ENCODE results near the gene RNLS. TPM values are rescaled to one million over a fixed set of nuclear protein-coding genes. Genes with fewer than 3 reads are reported as not detected.

RNLS gene
- total RNA-seq, 2 experiments from 2014 or later = 1.3 to 2.2 TPM

DNA sequence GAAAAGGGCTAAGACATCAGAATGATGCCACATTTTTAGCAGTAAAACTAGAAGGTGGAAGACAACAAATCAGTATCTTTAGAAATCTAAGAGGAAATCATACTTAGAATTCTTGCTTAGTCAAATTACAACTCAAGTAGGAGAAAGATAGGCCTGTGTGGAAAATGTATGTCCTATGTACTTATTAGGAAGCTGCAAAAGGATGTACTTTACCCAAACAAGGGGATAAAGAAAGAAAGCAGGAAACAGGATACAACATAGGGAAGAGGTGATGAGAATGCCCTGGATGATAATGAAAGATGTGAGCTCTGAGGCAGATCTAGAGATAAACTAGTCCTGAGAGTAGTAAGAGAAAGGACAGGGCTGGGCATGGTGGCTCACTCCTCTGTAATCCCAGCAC is 54.9 kb downstream of the RNLS start:
- DNase-seq = no peak
- no peak overlapping the region for H3K4me3 Mint-ChIP-seq
- peaks cover 2% of the 10 kb centered on the region for H3K27me3 Mint-ChIP-seq
- H3K4me1 Mint-ChIP-seq = peaks cover 6% of the 10 kb centered on the region
- H3K9me3 Mint-ChIP-seq = no peaks in the 10 kb centered on the region
- no peaks in the 10 kb centered on the region for H3K36me3 Mint-ChIP-seq (ENCODE audit: low read depth)
- POLR2A ChIA-PET = no interaction called here
- CTCF ChIA-PET = no interaction called here
- H3K27ac Mint-ChIP-seq = no peak overlapping the region

DNA sequence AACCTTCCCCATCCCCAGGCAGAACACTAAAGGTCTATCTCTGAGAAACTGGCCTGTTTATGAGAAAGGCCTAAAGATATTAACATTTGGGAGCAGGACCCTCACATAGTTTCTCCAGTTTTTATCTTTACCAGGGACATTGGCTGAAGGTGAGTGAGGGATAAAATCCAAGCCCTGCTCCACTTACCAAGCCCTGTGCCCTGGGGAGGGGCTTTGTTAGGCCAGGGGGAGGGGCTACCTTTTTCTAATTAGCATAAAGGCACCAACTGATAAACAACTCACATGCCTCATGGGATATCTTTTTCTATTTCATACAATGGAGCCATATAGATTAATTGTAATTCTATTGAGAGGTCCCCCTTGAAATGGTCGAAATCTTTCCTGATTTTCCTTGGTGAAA is 55.9 kb downstream of the RNLS start:
- Mint-ChIP-seq H3K36me3 (ENCODE audit: low read depth) (no peaks in the 10 kb centered on the region), H3K27me3 (peaks cover 2% of the 10 kb centered on the region), H3K4me3 (no peak overlapping the region), H3K27ac (no peak overlapping the region), H3K4me1 (peaks cover 6% of the 10 kb centered on the region), H3K9me3 (no peaks in the 10 kb centered on the region)
- DNase-seq = no peak
- ChIA-PET CTCF (no interaction called here), POLR2A (no interaction called here)

DNA sequence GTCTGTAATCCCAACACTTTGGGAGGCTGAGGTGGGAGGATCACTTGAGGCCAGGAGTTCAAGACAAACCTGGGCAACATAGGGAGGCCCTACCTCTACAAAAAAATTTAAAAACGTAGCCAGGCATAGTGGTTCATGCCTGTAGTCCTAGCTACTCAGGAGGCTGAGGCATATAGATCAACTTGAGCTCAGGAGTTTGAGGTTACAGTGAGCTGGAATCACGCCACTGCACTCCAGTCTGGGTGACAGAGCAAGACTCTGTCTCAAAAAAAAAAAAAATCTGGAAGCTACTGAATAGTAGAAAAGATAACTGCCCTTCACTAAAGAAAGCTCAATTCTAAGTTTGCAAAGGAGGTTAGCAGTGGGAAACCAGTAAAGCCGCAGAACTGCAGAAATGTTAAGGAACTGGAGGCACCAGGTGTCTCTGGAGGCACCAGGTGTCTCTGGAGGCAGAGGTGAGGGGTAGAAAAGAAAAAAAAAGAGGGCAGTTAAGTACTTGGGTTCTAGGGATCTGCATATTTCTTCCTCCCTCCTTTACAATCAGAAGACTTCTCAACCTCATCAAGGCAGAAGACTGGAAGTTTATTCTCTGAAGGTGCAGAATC is 56.5 kb downstream of the RNLS start:
- Mint-ChIP-seq H3K4me3 (no peak overlapping the region), H3K36me3 (ENCODE audit: low read depth) (no peaks in the 10 kb centered on the region), H3K27me3 (peaks cover 2% of the 10 kb centered on the region), H3K9me3 (no peaks in the 10 kb centered on the region), H3K4me1 (peaks cover 6% of the 10 kb centered on the region), H3K27ac (no peak overlapping the region)
- CTCF ChIA-PET = no interaction called here
- no peak for DNase-seq
- POLR2A ChIA-PET = no interaction called here

DNA sequence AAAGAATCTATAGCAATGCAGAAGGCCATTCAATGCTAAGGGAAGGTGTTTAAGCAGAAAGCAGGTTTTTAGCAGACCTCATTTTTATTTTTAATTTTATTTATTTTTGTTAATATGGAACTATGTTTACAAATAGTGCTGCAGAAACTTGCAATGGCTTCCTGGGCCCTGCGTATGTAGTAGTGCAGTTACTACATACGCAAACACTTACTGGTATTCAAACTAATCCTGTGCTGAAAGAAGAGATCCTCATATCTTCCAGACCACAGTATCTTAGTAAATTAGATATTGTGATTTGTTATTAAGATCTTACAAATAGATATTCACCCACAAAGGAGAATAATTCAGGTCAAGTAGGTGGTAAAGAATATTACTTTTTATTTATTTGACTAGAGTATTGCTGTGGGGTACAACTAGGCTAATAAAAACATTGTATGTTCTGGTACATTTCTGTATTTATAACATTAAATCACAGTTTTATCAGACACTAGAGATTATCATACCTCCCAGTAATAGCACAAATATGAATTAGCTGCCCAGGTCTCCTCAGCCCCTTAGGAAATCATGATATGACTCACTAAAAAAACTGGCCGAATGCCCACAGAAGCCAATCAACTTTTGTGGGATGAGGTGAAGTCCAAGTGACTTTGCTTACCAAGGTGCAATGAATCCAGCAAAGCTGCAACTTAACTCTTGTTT is 57.6 kb downstream of the RNLS start:
- no peaks in the 10 kb centered on the region for H3K9me3 Mint-ChIP-seq
- POLR2A ChIA-PET = no interaction called here
- no peak for DNase-seq
- CTCF ChIA-PET = no interaction called here
- H3K27ac Mint-ChIP-seq = no peak overlapping the region
- H3K27me3 Mint-ChIP-seq = no peaks in the 10 kb centered on the region
- no peak overlapping the region for H3K4me3 Mint-ChIP-seq
- H3K4me1 Mint-ChIP-seq = peaks cover 6% of the 10 kb centered on the region
- no peaks in the 10 kb centered on the region for H3K36me3 Mint-ChIP-seq (ENCODE audit: low read depth)

DNA sequence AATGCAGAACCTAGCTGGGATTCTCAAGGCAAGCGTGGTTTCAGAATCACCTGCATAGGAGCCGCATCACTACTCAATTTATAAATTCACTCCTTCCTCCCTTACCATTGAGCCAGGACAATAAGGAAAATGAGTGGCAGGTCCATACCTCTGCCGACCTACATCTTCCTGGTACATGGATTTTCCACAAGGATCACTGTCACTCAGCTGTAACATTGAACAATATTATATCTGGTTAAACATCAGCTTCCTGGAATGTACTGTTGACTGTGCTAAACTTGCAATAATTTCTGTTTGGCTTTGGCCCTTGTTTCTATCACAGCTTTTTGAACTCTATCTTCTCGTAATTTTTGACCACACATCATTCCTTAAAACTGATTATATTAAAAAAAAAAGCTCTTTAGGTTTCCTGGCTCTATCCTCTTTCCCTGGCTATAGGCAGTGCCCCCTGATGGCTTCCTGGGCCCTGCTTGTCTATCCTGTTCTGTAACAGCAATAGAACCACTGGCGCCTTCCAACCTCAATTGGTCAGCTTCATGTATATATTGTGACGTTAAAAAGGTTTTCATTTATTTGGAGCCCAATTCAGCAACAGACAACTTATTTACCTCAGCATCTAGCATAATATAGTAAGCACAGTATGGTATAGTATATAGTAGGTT is 59.2 kb downstream of the RNLS start:
- H3K36me3 Mint-ChIP-seq (ENCODE audit: low read depth) = no peaks in the 10 kb centered on the region
- ChIA-PET CTCF (no interaction called here), POLR2A (no interaction called here)
- DNase-seq = no peak
- H3K4me3 Mint-ChIP-seq = no peak overlapping the region
- no peak overlapping the region for H3K27ac Mint-ChIP-seq
- no peaks in the 10 kb centered on the region for H3K27me3 Mint-ChIP-seq
- peaks cover 6% of the 10 kb centered on the region for H3K4me1 Mint-ChIP-seq
- H3K9me3 Mint-ChIP-seq = no peaks in the 10 kb centered on the region

DNA sequence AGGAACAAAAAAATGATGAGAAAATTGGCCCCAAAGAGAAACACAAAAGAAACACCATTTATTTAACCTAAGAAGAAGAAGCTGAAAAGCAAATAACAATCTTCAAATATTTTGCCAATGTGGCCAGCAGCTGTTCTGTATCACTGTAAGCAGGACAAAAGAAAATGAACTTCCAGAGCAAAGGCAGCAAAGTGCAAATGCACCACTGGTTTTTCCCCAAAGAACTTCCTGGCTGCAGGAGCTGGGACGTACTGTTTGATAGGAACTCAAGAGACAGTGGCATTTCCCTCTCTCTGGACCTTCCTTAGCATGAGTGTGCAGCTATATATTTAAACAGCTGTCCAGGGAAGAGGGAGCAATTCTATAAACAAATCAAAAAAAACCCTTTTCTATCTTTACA is 60.4 kb downstream of the RNLS start:
- Mint-ChIP-seq H3K36me3 (ENCODE audit: low read depth) (no peaks in the 10 kb centered on the region), H3K27ac (no peak overlapping the region), H3K9me3 (no peaks in the 10 kb centered on the region), H3K4me3 (no peak overlapping the region), H3K4me1 (peaks cover 1% of the 10 kb centered on the region), H3K27me3 (no peaks in the 10 kb centered on the region)
- no peak for DNase-seq
- POLR2A ChIA-PET = no interaction called here
- CTCF ChIA-PET = no interaction called here

DNA sequence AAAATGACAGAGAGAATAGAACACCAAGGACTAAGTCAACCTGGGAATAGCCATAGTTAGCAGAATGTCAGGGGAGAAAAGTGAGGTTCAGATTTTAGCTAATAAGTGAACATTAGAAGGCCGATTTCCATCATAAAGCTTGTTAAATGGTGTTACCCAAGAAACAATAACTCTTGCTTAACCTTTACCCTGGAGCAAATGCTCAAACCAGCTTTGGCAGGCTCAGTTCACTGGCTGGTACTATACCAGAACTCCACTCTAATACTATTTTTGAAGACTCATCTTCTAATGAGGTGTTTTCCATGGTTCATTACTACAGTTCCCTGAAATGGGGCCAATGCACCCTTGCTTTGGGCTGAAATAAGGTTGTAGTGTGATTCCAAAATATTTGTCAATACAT is 61.3 kb downstream of the RNLS start:
- Mint-ChIP-seq H3K36me3 (ENCODE audit: low read depth) (no peaks in the 10 kb centered on the region), H3K27me3 (no peaks in the 10 kb centered on the region), H3K27ac (no peak overlapping the region), H3K4me1 (no peaks in the 10 kb centered on the region), H3K4me3 (no peak overlapping the region), H3K9me3 (no peaks in the 10 kb centered on the region)
- DNase-seq = no peak
- CTCF ChIA-PET = no interaction called here
- POLR2A ChIA-PET = no interaction called here

DNA sequence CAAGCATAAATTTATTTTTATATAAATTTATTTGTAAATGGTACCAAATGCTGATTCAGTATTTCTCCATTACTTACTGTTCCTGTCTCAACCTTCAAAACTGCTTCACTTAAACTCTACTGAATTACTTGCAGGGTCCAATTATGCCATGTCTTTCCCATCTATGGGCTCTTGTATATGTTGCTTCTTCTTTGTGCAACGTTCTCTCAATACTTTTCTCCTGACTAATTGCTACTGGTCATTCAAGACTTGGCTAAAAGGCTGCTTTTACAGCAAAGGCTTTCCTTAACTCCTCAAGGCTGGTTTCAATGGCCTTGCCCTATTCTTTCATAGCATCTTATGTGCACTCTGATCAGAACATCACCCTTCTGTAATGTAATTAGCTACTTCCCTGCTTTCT is 67.9 kb downstream of the RNLS start:
- no peaks in the 10 kb centered on the region for H3K36me3 Mint-ChIP-seq (ENCODE audit: low read depth)
- no peaks in the 10 kb centered on the region for H3K27me3 Mint-ChIP-seq
- ChIA-PET POLR2A (no interaction called here), CTCF (no interaction called here)
- H3K9me3 Mint-ChIP-seq = no peaks in the 10 kb centered on the region
- no peak for DNase-seq
- no peak overlapping the region for H3K27ac Mint-ChIP-seq
- no peak overlapping the region for H3K4me3 Mint-ChIP-seq
- no peaks in the 10 kb centered on the region for H3K4me1 Mint-ChIP-seq

DNA sequence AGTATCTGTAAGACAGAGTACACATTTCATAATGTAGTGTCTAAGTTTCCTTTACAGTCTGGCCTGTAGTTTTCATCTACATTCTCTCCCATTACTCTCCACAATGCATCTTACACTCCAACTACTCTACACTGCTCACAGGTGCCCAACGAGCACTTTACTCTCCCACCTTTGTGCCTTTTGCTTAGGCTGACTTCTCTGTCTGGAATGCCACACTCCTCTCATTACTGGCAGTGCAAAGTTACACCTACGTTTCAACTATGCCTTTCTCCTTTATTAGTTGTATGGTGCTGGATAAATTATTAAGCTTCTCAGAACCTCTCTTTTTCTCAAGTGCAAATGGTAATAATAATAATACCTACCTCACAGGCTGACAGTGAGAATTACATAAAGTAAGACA is 70.5 kb downstream of the RNLS start:
- H3K4me1 Mint-ChIP-seq = no peaks in the 10 kb centered on the region
- CTCF ChIA-PET = no interaction called here
- no peaks in the 10 kb centered on the region for H3K27me3 Mint-ChIP-seq
- no peak for DNase-seq
- H3K27ac Mint-ChIP-seq = no peak overlapping the region
- POLR2A ChIA-PET = no interaction called here
- H3K36me3 Mint-ChIP-seq (ENCODE audit: low read depth) = no peaks in the 10 kb centered on the region
- H3K4me3 Mint-ChIP-seq = no peak overlapping the region
- H3K9me3 Mint-ChIP-seq = no peaks in the 10 kb centered on the region

DNA sequence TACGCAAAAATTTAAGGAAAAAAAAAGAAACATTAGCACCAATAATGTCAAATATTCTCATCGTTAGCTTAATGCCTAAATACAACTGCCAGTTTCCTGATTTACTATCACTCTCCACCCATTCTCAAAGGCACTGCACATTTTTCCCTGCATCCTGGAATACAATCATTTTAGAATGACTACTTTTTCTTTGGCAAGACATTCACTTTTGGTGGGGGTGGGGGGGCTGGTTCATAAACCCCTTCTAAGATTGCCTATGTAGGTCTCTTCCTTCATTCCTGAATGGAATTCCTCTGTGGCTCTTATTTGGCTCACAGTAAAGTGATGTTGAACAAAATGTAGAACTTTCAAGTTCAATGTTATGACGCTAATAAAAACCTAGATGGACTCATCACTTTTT is 74.3 kb downstream of the RNLS start:
- Mint-ChIP-seq H3K4me1 (no peaks in the 10 kb centered on the region), H3K27me3 (no peaks in the 10 kb centered on the region), H3K9me3 (no peaks in the 10 kb centered on the region), H3K27ac (no peak overlapping the region), H3K36me3 (ENCODE audit: low read depth) (no peaks in the 10 kb centered on the region), H3K4me3 (no peak overlapping the region)
- POLR2A ChIA-PET = no interaction called here
- CTCF ChIA-PET = interaction anchor here (0.7 kb wide), 1 partner anchor 168 kb away, joined by 3 read pairs; no protein-coding TSS in a partner anchor
- no peak for DNase-seq

DNA sequence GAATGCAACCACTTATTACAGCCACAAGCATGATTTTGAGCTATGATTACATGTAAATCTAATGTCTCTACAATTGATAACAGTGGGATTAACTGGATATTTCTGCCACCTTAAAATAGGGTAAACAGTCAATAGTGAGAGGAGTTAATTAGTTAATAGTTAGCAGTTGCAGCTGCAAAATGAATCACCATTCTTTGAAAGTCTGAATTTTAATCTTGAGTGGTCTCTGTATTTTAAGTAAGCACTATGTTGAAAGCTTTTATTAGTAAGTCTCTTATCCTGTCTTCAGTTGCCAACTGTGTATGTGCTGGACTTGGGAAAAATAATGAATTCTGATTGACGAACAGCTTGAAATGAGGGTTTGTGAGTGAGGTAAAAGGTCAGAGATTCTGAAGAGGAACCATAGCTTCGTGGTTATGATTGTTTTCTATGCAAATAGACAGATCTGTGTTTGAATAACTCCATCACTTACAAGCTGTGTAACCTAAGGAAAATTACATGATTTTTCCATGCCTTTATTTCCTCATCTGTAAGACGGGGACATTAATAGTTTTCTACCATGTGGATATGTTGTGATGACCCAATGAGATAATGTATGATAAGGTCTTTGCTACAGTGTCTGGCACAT is 75.2 kb downstream of the RNLS start:
- no peaks in the 10 kb centered on the region for H3K27me3 Mint-ChIP-seq
- no peaks in the 10 kb centered on the region for H3K9me3 Mint-ChIP-seq
- POLR2A ChIA-PET = no interaction called here

DNA sequence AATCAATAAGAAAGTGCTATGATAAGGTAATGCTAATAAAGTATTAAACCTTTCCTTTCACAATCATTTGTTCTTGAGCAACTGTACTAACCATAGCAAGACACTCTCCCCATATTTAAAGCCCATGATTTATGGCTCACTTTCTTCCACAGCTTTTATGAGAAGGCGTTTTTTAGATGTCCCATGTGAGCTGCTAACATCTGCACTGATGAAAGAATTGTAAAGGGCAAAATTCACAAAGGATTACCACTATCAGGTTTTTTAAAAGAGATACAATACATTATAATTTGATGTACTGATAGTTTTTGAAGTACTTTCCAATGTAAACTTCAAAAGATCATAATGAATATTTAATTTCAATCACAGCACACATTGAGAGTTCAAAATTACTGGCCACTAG is 75.7 kb downstream of the RNLS start:
- H3K36me3 Mint-ChIP-seq (ENCODE audit: low read depth) = no peaks in the 10 kb centered on the region
- no peaks in the 10 kb centered on the region for H3K27me3 Mint-ChIP-seq
- CTCF ChIA-PET = interaction anchor here (0.6 kb wide), 1 partner anchor 654 kb away, joined by 3 read pairs; no protein-coding TSS in a partner anchor
- POLR2A ChIA-PET = no interaction called here
- no peak overlapping the region for H3K4me3 Mint-ChIP-seq
- no peaks in the 10 kb centered on the region for H3K9me3 Mint-ChIP-seq
- H3K27ac Mint-ChIP-seq = no peak overlapping the region
- H3K4me1 Mint-ChIP-seq = no peaks in the 10 kb centered on the region
- no peak for DNase-seq

More for the DNA sequence above, 75.2 kb downstream of the RNLS start:
- H3K4me1 Mint-ChIP-seq = no peaks in the 10 kb centered on the region
- DNase-seq = no peak
- H3K4me3 Mint-ChIP-seq = no peak overlapping the region
- CTCF ChIA-PET = interaction anchor here (0.6 to 0.7 kb wide), 2 partner anchors 169 to 655 kb away, joined by 3 read pairs; no protein-coding TSS in a partner anchor
- H3K27ac Mint-ChIP-seq = no peak overlapping the region
- no peaks in the 10 kb centered on the region for H3K36me3 Mint-ChIP-seq (ENCODE audit: low read depth)

DNA sequence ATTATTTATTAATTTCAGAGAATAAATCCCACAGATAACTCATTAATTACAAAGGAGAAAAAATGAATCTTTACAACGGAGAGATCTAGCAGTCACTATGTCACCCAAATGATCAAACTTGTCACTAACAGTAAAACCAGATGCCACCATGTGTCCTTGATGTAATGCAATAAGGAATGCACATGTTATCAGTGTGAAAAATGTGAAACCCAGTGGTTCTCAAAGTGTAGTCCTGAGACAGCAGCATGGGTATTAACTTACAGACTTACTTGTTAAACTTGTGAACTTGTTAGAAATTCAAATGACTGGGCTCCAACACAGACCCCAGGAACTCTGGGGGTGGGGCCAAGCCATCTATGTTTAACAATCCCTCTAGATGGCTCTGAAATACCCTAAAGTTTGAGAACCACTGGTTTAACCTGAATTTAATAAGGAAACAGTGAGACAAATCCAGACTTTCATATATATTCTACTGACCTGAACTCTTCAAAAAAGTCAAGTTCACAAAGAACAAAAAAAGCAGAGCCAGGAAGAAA is 77.4 kb downstream of the RNLS start:
- no peaks in the 10 kb centered on the region for H3K4me1 Mint-ChIP-seq

More for the DNA sequence above, 77.4 kb downstream of the RNLS start:
- Mint-ChIP-seq H3K36me3 (ENCODE audit: low read depth) (no peaks in the 10 kb centered on the region), H3K27me3 (no peaks in the 10 kb centered on the region), H3K9me3 (no peaks in the 10 kb centered on the region), H3K27ac (no peak overlapping the region), H3K4me3 (no peak overlapping the region)
- CTCF ChIA-PET = no interaction called here
- POLR2A ChIA-PET = no interaction called here
- no peak for DNase-seq

Measured in activated CD4-positive, alpha-beta memory T cell treated with anti-CD3 and anti-CD28 coated beads, Interleukin-2, amount 10 ng/mL, durations not matched to agents 7 days and 5 days (primary cell).